Left ventricle myocardium inferior (tissue), 1 donor: Measurements from ENCODE around the gene NEK2. TPM values are rescaled to one million over a fixed set of nuclear protein-coding genes. Genes with fewer than 3 reads are reported as not detected.

ENCODE experiments used
- DNase-seq: peaks from one replicate; pipeline ENCODE4 v3.0.0-alpha.2; 2020
- H3K27ac ChIP-seq: fragments of 200-600 bp; replicated peaks from 2 replicates; pipeline ENCODE4 v1.8.0; 2021
- H3K27me3 ChIP-seq: fragments of 200-600 bp; 2 replicates; pipeline ENCODE4 v1.8.0; 2021; ENCODE audit warnings: low read depth
- H3K36me3 ChIP-seq: fragments of 200-600 bp; 2 replicates; pipeline ENCODE4 v1.8.0; 2021
- H3K4me1 ChIP-seq: fragments of 200-600 bp; 2 replicates; pipeline ENCODE4 v1.8.0; 2021
- H3K4me3 ChIP-seq: fragments of 200-600 bp; 2 replicates; pipeline ENCODE4 v1.8.0; 2021; ENCODE audit warnings: mild to moderate bottlenecking, moderate library complexity
- H3K9me3 ChIP-seq: fragments of 200-600 bp; replicated peaks from 2 replicates; pipeline ENCODE4 v1.8.0; 2021
- intact Hi-C: fragments of 100-400 bp; cut with micrococcal nuclease; formaldehyde crosslinking; loops from one replicate; pipeline ENCODE4 v1.11.0; 2022
- total RNA-seq: library from RNA; stranded (reverse); fragmentation: NEBNext Ultra II Directional; extraction: Animal tissue kit (Norgen Biotek cat#: 25700); gene quantifications from one replicate; pipeline ENCODE4 v1.2.1, GENCODE V29; 2021
- TF ChIP-seq, protein P1 (sequence below): fragments of 200-600 bp; IDR thresholded peaks from 2 replicates; pipeline ENCODE4 v1.8.0; 2021; ENCODE audit warnings: antibody characterized with exemption, mild to moderate bottlenecking, borderline replicate concordance
- donor health status: DM: no; HTN: yes; CAD: no; lungs with severe emphysema.

The NEK2 gene
- total RNA-seq, 1 donor from 2014 or later = 0.19 TPM

DNA sequence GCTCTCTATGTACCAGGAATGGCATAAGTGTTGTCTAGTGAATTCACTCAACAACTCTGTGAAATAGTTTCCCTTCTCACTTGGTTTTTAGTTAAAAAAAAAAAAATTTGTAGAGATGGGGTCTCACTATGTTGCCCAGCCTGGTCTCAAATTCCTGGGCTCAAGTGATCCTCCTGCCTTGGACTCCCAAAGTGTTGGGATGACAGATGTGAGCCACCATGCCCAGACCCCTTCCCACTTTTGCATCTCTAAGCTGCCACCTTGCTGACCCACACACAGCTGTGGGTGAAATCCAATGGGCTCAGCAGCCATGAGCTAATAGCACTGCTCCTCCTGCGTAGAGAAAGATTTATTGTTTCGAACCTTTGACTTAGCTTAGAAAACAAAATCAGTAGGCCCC lies 33.5 kb downstream of the NEK2 start:
- no peaks in the 10 kb centered on the region for H3K9me3 ChIP-seq
- no peaks in the 10 kb centered on the region for H3K27me3 ChIP-seq
- no peaks in the 10 kb centered on the region for H3K36me3 ChIP-seq
- TF ChIP-seq, protein P1, sequence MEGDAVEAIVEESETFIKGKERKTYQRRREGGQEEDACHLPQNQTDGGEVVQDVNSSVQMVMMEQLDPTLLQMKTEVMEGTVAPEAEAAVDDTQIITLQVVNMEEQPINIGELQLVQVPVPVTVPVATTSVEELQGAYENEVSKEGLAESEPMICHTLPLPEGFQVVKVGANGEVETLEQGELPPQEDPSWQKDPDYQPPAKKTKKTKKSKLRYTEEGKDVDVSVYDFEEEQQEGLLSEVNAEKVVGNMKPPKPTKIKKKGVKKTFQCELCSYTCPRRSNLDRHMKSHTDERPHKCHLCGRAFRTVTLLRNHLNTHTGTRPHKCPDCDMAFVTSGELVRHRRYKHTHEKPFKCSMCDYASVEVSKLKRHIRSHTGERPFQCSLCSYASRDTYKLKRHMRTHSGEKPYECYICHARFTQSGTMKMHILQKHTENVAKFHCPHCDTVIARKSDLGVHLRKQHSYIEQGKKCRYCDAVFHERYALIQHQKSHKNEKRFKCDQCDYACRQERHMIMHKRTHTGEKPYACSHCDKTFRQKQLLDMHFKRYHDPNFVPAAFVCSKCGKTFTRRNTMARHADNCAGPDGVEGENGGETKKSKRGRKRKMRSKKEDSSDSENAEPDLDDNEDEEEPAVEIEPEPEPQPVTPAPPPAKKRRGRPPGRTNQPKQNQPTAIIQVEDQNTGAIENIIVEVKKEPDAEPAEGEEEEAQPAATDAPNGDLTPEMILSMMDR = no peak
- intact Hi-C loops = no loop called here
- H3K27ac ChIP-seq = no peak overlapping the region
- peaks cover 24% of the 10 kb centered on the region for H3K4me1 ChIP-seq
- DNase-seq = no peak
- H3K4me3 ChIP-seq = no peak overlapping the region

DNA sequence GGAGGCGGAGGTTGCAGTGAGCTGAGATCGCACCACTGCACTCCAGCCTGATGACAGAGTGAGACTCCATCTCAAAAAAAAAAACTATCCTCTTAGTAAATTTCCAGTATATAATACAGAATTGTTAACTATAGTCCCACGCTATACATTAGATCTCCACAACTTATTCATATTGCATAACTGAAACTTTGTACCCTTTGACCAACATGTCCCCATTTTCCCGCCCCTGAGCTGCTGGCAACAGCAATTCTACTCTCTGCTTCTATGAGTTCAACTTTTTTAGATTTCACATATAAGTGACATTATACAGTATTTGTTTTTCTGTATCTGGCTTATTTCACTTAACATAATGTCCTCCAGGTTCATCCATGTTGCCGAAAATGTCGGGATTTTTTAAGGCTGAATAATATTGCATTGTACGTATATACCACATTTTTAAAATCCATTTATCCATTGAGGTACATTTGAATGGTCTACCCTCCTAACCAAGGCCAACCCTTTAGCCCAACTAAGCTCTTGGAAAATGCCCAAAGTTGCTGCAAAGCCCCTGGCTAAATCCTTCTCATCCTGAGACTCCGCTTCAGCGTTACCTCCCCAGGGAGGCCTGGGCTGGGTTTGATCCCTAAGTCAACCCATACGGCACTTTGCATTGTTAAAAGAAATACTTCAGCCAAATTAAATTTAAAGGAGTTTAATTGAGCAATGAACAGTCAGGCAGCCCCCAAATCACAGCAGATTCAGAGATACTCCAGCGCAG lies 34.2 kb downstream of the NEK2 start:
- intact Hi-C loops = no loop called here
- H3K4me3 ChIP-seq = no peak overlapping the region
- no peaks in the 10 kb centered on the region for H3K27me3 ChIP-seq
- no peaks in the 10 kb centered on the region for H3K36me3 ChIP-seq
- no peak for DNase-seq
- H3K27ac ChIP-seq = no peak overlapping the region
- H3K4me1 ChIP-seq = peaks cover 24% of the 10 kb centered on the region
- TF ChIP-seq, protein P1 = no peak
- no peaks in the 10 kb centered on the region for H3K9me3 ChIP-seq

DNA sequence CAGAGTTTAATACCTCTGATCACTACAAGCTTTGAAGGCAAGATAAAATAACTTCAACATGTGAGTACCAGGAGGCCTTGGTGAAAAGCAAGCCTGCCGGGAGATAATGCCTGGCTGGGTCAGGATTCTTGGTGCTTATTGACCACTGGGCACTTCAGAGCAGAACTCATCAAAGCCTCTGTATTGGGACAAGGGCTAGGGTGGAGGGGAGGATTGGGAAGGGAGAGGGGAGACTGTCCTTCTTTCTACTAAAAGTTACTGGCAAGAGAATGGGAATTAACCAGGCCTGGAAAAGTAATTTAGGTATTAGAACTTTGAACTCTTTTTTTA lies 35.2 kb downstream of the NEK2 start:
- Histone ChIP-seq H3K4me1 (peaks cover 17% of the 10 kb centered on the region), H3K27me3 (no peaks in the 10 kb centered on the region), H3K27ac (no peak overlapping the region), H3K4me3 (no peak overlapping the region), H3K36me3 (no peaks in the 10 kb centered on the region), H3K9me3 (no peaks in the 10 kb centered on the region)
- no peak for DNase-seq
- TF ChIP-seq, protein P1 = no peak
- intact Hi-C loops = no loop called here

- DNase-seq = no peak
- Histone ChIP-seq H3K27me3 (no peaks in the 10 kb centered on the region), H3K27ac (no peak overlapping the region), H3K36me3 (no peaks in the 10 kb centered on the region), H3K9me3 (no peaks in the 10 kb centered on the region), H3K4me3 (no peak overlapping the region), H3K4me1 (peaks cover 13% of the 10 kb centered on the region)
- intact Hi-C loops = no loop called here
- TF ChIP-seq, protein P1 = no peak
These were observed 35.7 kb downstream of the NEK2 start for GRCh38 chr1:211639475-211640300.

DNA sequence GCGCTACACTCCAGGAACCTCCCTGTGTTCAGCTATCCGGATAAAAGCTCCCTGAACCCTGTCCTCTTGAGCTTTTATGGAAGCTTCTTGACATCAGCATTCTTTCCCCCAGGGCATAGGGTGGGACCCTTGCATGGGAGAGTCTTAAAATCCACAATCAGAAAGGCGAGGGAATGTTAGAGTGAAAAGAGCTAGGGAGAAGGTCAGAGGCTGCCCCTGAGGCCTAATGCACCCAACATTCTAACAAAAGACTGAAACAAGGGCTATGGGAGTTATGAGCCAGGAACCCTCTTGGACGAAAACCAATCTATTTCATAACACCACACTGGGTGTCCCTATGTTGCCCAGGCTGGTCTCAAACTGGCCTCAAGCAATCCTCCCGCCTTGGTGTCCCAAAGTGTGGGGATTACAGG lies 36.7 kb downstream of the NEK2 start:
- no peak for DNase-seq

More for the DNA sequence above, 36.7 kb downstream of the NEK2 start:
- intact Hi-C loops = no loop called here
- H3K9me3 ChIP-seq = no peaks in the 10 kb centered on the region
- H3K27ac ChIP-seq = no peak overlapping the region
- peaks cover 10% of the 10 kb centered on the region for H3K4me1 ChIP-seq
- TF ChIP-seq, protein P1 = no peak
- H3K27me3 ChIP-seq = no peaks in the 10 kb centered on the region
- no peaks in the 10 kb centered on the region for H3K36me3 ChIP-seq
- H3K4me3 ChIP-seq = no peak overlapping the region
